Rectal smooth muscle tissue (tissue), 1 donor: ENCODE measurements around the gene POLG2.
"Not testable (repeated sequence)": the region's sequence is repeated elsewhere in the genome, so short reads cannot be mapped to it uniquely, and the experiment has no call there.

Experiments used
- H3K27ac ChIP-seq: one replicate; pipeline ENCODE4 v1.7.0; 2013; ENCODE audit warnings: low read depth, low read length, inconsistent platforms
- H3K27me3 ChIP-seq: one replicate; pipeline ENCODE4 v1.7.0; 2013; ENCODE audit warnings: low read length; ENCODE audit not compliant: control insufficient read depth, insufficient read depth
- H3K36me3 ChIP-seq: one replicate; pipeline ENCODE4 v1.7.0; 2013; ENCODE audit warnings: low read length; ENCODE audit not compliant: control insufficient read depth, insufficient read depth
- H3K4me1 ChIP-seq: one replicate; pipeline ENCODE4 v1.7.0; 2013; ENCODE audit warnings: low read length; ENCODE audit not compliant: control insufficient read depth, insufficient read depth
- H3K4me3 ChIP-seq: one replicate; pipeline ENCODE4 v1.7.0; 2013; ENCODE audit warnings: low read length
- H3K9ac ChIP-seq: one replicate; pipeline ENCODE4 v1.7.0; 2013; ENCODE audit warnings: low read length

POLG2 gene

GRCh38 chr17:64466019-64466735, 30.7 kb downstream of the POLG2 start:
- Histone ChIP-seq H3K36me3 (no peaks in the 10 kb centered on the region), H3K9ac (no peak overlapping the region), H3K27ac (no peak overlapping the region), H3K4me3 (no peak overlapping the region), H3K27me3 (no peaks in the 10 kb centered on the region), H3K4me1 (no peaks in the 10 kb centered on the region)

- H3K27me3 ChIP-seq = no peaks in the 10 kb centered on the region
- H3K4me1 ChIP-seq = no peaks in the 10 kb centered on the region
- H3K4me3 ChIP-seq = no peak overlapping the region
- no peak overlapping the region for H3K27ac ChIP-seq
- no peak overlapping the region for H3K9ac ChIP-seq
- H3K36me3 ChIP-seq = no peaks in the 10 kb centered on the region
These were observed 35.1 kb downstream of the POLG2 start for GRCh38 chr17:64461788-64462187.

GRCh38 chr17:64460955-64461354, 35.9 kb downstream of the POLG2 start:
- Histone ChIP-seq H3K27me3 (no peaks in the 10 kb centered on the region), H3K4me1 (no peaks in the 10 kb centered on the region), H3K4me3 (no peak overlapping the region), H3K36me3 (no peaks in the 10 kb centered on the region), H3K27ac (no peak overlapping the region), H3K9ac (no peak overlapping the region)

GRCh38 chr17:64459818-64460217, 37.0 kb downstream of the POLG2 start:
- H3K27ac ChIP-seq, H3K27me3 ChIP-seq, H3K36me3 ChIP-seq, H3K9ac ChIP-seq, H3K4me3 ChIP-seq, H3K4me1 ChIP-seq: not testable (repeated sequence)

GRCh38 chr17:64459284-64459747, 37.5 kb downstream of the POLG2 start:
- H3K27ac ChIP-seq = no peak overlapping the region

GRCh38 chr17:64458756-64459155, 38.1 kb downstream of the POLG2 start:
- Histone ChIP-seq H3K27ac (no peak overlapping the region), H3K4me3 (no peak overlapping the region), H3K9ac (no peak overlapping the region), H3K27me3 (no peaks in the 10 kb centered on the region), H3K36me3 (no peaks in the 10 kb centered on the region), H3K4me1 (no peaks in the 10 kb centered on the region)

More at GRCh38 chr17:64459284-64459747, 37.5 kb downstream of the POLG2 start:
- Histone ChIP-seq H3K36me3 (no peaks in the 10 kb centered on the region), H3K9ac (no peak overlapping the region), H3K4me3 (no peak overlapping the region), H3K4me1 (no peaks in the 10 kb centered on the region), H3K27me3 (no peaks in the 10 kb centered on the region)

- no peaks in the 10 kb centered on the region for H3K4me1 ChIP-seq
- H3K4me3 ChIP-seq = no peak overlapping the region
- H3K36me3 ChIP-seq = no peaks in the 10 kb centered on the region
- H3K27me3 ChIP-seq = no peaks in the 10 kb centered on the region
- H3K27ac ChIP-seq = no peak overlapping the region
- H3K9ac ChIP-seq = no peak overlapping the region
These were observed 39.7 kb downstream of the POLG2 start for GRCh38 chr17:64457156-64457555.

- no peaks in the 10 kb centered on the region for H3K27me3 ChIP-seq
- no peak overlapping the region for H3K27ac ChIP-seq
- no peaks in the 10 kb centered on the region for H3K36me3 ChIP-seq
- H3K4me1 ChIP-seq = no peaks in the 10 kb centered on the region
- H3K4me3 ChIP-seq = no peak overlapping the region
- no peak overlapping the region for H3K9ac ChIP-seq
These were observed 40.6 kb downstream of the POLG2 start for GRCh38 chr17:64455993-64456885.

- no peaks in the 10 kb centered on the region for H3K4me1 ChIP-seq
- no peaks in the 10 kb centered on the region for H3K36me3 ChIP-seq
- H3K9ac ChIP-seq = no peak overlapping the region
- H3K27me3 ChIP-seq = no peaks in the 10 kb centered on the region
- no peak overlapping the region for H3K27ac ChIP-seq
- H3K4me3 ChIP-seq = no peak overlapping the region
These were observed 47.3 kb downstream of the POLG2 start for GRCh38 chr17:64449545-64449944.

- Histone ChIP-seq H3K27me3 (no peaks in the 10 kb centered on the region), H3K9ac (no peak within 1 kb of the TSS), H3K4me3 (no peak within 1 kb of the TSS), H3K36me3 (no peaks in the 10 kb centered on the region), H3K27ac (peak within 1 kb of the TSS; percentile 45), H3K4me1 (no peaks in the 10 kb centered on the region)
These were observed 48.0 kb downstream of the POLG2 start, which contains the start of gene MILR1 for GRCh38 chr17:64448665-64449512. TSS of gene MILR1 (plus strand) at chr17:64449115. CDS start at chr17:64449169, 54 bp downstream.

GRCh38 chr17:64447526-64447925, 49.3 kb downstream of the POLG2 start:
- Histone ChIP-seq H3K4me1 (no peaks in the 10 kb centered on the region), H3K36me3 (no peaks in the 10 kb centered on the region), H3K27me3 (no peaks in the 10 kb centered on the region), H3K4me3 (no peak overlapping the region), H3K27ac (no peak overlapping the region), H3K9ac (no peak overlapping the region)
